Osteocyte (in vitro differentiated cells): ENCODE results near the gene DPF1. TPM values are rescaled to one million over a fixed set of nuclear protein-coding genes. Genes with fewer than 3 reads are reported as not detected.
A peak's percentile ranks its signal among the peaks of the same experiment; 100 is the strongest.

Experiments
- DNase-seq: peaks from one replicate; pipeline ENCODE4 v3.0.0; 2021; ENCODE audit warnings: mixed read lengths; ENCODE audit not compliant: unreplicated experiment; ENCODE audit errors: extremely low spot score
- H3K27ac Mint-ChIP-seq: one replicate; pipeline ENCODE4 v1.8.0; 2021; ENCODE audit warnings: mild to moderate bottlenecking, mixed read lengths; ENCODE audit not compliant: unreplicated experiment
- H3K27me3 Mint-ChIP-seq: one replicate; pipeline ENCODE4 v1.8.0; 2021; ENCODE audit warnings: mixed read lengths; ENCODE audit not compliant: unreplicated experiment
- H3K36me3 Mint-ChIP-seq: one replicate; pipeline ENCODE4 v1.8.0; 2021; ENCODE audit warnings: mixed read lengths; ENCODE audit not compliant: unreplicated experiment
- H3K4me1 Mint-ChIP-seq: one replicate; pipeline ENCODE4 v1.8.0; 2021; ENCODE audit warnings: mixed read lengths; ENCODE audit not compliant: unreplicated experiment
- H3K4me3 Mint-ChIP-seq: one replicate; pipeline ENCODE4 v1.8.0; 2021; ENCODE audit warnings: mild to moderate bottlenecking, moderate library complexity, mixed read lengths; ENCODE audit not compliant: unreplicated experiment
- H3K9me3 Mint-ChIP-seq: one replicate; pipeline ENCODE4 v1.8.0; 2021; ENCODE audit warnings: mixed read lengths; ENCODE audit not compliant: unreplicated experiment
- long read RNA-seq: library from polyadenylated mRNA; unstranded; transcript quantifications from one replicate; pipeline ENCODE4 v2.0.0, GENCODE V29; 2021
- total RNA-seq: library from RNA; stranded (reverse); gene quantifications from 2 replicates; pipeline ENCODE4 v1.2.1, GENCODE V29; 2021
- TF ChIP-seq, protein P1 (sequence below): fragments of 200-600 bp; sonication (generic); IDR thresholded peaks from 2 replicates; pipeline ENCODE4 v1.5.0; 2021; ENCODE audit warnings: antibody characterized with exemption, mild to moderate bottlenecking, moderate library complexity

Gene DPF1
- 0.63 and 2.2 TPM in 2 replicates for total RNA-seq
- long read RNA-seq: 0 reads

DNA sequence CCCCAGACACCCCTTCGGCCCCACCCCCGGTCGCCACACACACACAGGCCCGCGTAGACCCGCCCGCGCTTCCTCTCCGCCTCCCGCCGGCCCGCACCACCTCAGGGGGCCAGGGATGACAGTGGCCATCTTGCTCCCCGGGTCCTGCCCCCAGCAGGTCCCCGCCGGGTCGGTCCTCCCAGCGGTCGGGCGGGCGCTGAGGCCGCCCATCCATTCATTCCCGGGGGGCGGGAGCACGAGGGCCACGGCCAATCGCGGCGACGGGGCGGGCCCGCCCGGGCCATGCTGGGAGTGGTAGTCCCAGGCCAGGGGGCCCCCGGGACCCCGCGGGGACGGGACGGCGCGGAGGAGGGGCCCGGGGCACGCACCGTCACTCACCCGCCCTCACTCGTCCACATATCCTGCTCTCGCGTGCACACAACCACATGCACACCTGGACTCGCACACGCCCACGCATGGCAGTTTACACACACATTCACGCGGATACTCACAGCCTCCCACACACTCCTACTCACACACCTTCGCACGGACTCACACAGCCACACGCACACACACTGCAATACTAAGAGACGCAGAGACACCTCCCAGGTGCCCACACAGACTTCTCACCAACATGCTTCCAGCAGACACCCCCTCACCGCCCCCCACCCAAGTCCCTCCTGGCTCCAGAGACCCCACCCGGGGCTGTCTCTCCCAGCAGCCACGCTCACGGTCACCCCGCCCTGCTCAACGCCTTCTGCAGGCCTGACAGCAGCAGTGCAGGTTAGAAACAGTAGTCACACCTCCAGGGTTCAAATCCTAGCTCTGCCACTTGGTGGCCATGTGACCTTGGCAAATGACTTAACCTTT, at the start of gene DPF1:
TSS of gene DPF1 (minus strand) at position 209 of the 849 bp plus-strand sequence. CDS start at position 129, 80 bp downstream.
- H3K27me3 Mint-ChIP-seq: no peaks in the 10 kb centered on the region
- DNase-seq: peak; percentile 89
- no peaks in the 10 kb centered on the region for H3K36me3 Mint-ChIP-seq
- H3K4me1 Mint-ChIP-seq: peaks cover 25% of the 10 kb centered on the region
- H3K27ac Mint-ChIP-seq: no peak within 1 kb of the TSS
- H3K9me3 Mint-ChIP-seq: no peaks in the 10 kb centered on the region
- peak within 1 kb of the TSS; percentile 82 for H3K4me3 Mint-ChIP-seq
- TF ChIP-seq, protein P1, sequence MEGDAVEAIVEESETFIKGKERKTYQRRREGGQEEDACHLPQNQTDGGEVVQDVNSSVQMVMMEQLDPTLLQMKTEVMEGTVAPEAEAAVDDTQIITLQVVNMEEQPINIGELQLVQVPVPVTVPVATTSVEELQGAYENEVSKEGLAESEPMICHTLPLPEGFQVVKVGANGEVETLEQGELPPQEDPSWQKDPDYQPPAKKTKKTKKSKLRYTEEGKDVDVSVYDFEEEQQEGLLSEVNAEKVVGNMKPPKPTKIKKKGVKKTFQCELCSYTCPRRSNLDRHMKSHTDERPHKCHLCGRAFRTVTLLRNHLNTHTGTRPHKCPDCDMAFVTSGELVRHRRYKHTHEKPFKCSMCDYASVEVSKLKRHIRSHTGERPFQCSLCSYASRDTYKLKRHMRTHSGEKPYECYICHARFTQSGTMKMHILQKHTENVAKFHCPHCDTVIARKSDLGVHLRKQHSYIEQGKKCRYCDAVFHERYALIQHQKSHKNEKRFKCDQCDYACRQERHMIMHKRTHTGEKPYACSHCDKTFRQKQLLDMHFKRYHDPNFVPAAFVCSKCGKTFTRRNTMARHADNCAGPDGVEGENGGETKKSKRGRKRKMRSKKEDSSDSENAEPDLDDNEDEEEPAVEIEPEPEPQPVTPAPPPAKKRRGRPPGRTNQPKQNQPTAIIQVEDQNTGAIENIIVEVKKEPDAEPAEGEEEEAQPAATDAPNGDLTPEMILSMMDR: no peak

DNA sequence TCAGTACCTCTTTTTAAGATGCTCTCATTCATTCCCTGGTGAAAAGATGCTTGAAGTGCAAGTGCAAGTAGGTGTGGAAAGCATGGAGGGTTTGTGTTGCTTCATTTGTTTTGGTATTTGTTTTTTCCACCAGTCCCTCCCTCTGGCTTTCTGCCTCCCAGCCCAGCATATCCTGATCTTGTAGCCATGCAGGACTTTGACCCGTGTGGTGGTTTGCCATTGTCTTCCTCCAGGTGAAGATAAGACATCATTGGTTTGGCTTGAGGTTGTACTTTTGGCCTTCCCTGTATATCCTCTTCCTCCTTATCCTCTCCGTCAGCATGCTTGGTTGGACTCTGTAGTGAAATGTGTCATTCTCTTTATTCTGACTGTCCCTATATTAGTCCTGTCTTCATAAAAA, 49.5 kb upstream of the DPF1 start:
- no peak overlapping the region for H3K4me3 Mint-ChIP-seq
- no peaks in the 10 kb centered on the region for H3K27me3 Mint-ChIP-seq

DNA sequence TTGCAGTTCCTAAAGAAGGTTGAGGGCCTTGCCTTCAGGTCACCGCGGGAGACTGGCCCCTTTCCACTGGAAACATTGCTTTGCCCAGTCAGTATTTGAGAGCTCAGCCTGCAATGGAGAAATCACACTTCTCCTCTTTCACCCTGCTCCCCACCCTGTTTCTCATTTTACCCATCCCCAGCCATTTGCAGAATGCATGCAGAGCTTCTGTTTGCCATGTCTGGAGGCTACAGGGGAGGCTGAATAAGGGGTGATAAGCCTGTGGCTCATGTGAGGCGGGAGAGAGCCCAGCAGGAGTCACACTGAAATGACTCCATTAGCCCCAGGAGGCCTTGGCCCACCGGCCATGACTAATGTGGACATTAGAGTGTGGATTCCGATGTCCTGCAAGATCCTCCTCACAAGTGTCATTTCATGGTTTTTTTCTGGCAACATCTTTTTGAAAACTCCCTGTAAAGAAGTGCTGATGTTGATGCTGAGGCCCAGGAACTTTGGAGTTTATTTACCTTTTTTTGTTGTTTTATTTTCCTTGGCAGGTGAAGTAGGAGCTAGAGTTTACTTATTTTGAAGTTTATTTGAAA, 46.7 kb upstream of the DPF1 start:
- H3K4me3 Mint-ChIP-seq: no peak overlapping the region
- no peaks in the 10 kb centered on the region for H3K27me3 Mint-ChIP-seq
- H3K36me3 Mint-ChIP-seq: no peaks in the 10 kb centered on the region
- DNase-seq: no peak
- TF ChIP-seq, protein P1: no peak
- H3K9me3 Mint-ChIP-seq: no peaks in the 10 kb centered on the region
- H3K4me1 Mint-ChIP-seq: peaks cover 47% of the 10 kb centered on the region
- peak overlapping the region; percentile 69 for H3K27ac Mint-ChIP-seq

More for the DNA sequence above, 49.5 kb upstream of the DPF1 start:
- no peak overlapping the region for H3K27ac Mint-ChIP-seq
- H3K36me3 Mint-ChIP-seq: no peaks in the 10 kb centered on the region
- no peaks in the 10 kb centered on the region for H3K9me3 Mint-ChIP-seq
- TF ChIP-seq, protein P1: no peak
- DNase-seq: no peak
- peaks cover 47% of the 10 kb centered on the region for H3K4me1 Mint-ChIP-seq

DNA sequence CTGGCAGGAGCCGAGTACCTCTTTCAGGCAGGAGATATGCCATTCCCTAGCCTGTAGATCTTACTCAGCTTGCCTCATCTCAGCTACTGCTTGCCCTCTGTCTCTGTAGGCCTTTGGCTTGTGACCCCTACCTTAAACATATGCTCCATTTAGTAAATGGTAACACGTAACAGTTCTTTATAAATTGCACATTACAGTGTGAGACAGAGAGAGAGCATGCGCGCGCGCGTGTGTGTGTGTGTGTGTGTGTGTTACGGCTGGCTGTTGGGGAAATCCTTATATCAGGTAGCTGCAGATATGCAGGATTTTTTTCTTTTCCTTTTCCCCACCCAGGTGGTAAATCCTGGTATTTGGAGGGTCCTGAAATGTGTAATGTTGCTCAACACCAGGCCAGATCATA, 44.5 kb upstream of the DPF1 start:
- peak overlapping the region; percentile 38 for H3K27ac Mint-ChIP-seq
- TF ChIP-seq, protein P1: no peak
- no peaks in the 10 kb centered on the region for H3K36me3 Mint-ChIP-seq
- no peak overlapping the region for H3K4me3 Mint-ChIP-seq
- peaks cover 60% of the 10 kb centered on the region for H3K4me1 Mint-ChIP-seq
- no peaks in the 10 kb centered on the region for H3K9me3 Mint-ChIP-seq
- DNase-seq: no peak
- no peaks in the 10 kb centered on the region for H3K27me3 Mint-ChIP-seq
